Adrenal gland (tissue), 5 donors: ENCODE results near the gene HOXC5.

Experiments
- POLR2A ChIP-seq, 2 donors: fragments of 450-650 bp; IDR thresholded peaks; one replicate each; pipeline ENCODE4 v1.6.1; 2017; ENCODE audit warnings: antibody characterized with exemption in 2 of 2, mild to moderate bottlenecking in 2 of 2, moderate library complexity in 1 of 2
- TF ChIP-seq, protein P1 (sequence below), 6 experiments: fragments of 450-650 bp in 4 of 6; fragments of 200-600 bp in 2 of 6; sonication (generic) in 1 of 6; IDR thresholded peaks; 1 replicate in 5 of 6; 2 replicates in 1 of 6; pipeline versions ENCODE4 v1.5.1 to v1.8.0; 2016 to 2021; ENCODE audit warnings: antibody characterized with exemption in 6 of 6, mild to moderate bottlenecking in 2 of 6, moderate library complexity in 1 of 6
- donor health status: DM: no; HTN: no; CAD: no.

- no peak for TF ChIP-seq POLR2A (IDR thresholded peaks at IDR 0.05)
- TF ChIP-seq, protein P1, sequence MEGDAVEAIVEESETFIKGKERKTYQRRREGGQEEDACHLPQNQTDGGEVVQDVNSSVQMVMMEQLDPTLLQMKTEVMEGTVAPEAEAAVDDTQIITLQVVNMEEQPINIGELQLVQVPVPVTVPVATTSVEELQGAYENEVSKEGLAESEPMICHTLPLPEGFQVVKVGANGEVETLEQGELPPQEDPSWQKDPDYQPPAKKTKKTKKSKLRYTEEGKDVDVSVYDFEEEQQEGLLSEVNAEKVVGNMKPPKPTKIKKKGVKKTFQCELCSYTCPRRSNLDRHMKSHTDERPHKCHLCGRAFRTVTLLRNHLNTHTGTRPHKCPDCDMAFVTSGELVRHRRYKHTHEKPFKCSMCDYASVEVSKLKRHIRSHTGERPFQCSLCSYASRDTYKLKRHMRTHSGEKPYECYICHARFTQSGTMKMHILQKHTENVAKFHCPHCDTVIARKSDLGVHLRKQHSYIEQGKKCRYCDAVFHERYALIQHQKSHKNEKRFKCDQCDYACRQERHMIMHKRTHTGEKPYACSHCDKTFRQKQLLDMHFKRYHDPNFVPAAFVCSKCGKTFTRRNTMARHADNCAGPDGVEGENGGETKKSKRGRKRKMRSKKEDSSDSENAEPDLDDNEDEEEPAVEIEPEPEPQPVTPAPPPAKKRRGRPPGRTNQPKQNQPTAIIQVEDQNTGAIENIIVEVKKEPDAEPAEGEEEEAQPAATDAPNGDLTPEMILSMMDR (IDR thresholded peaks at IDR 0.05) = no peak
Measured at GRCh38 chr12:53991077-53991460, 41.8 kb upstream of the HOXC5 start.
